ENCODE results near the gene CENPT.
A peak's percentile ranks its signal among the peaks of the same experiment; 100 is the strongest.

Gene CENPT

GRCh38 chr16:67805718-67806427, 41.6 kb downstream of the CENPT start:
- DNase-seq, result no peak

GRCh38 chr16:67804853-67805542, 42.5 kb downstream of the CENPT start:
- DNase-seq, result no peak

GRCh38 chr16:67803894-67804293, 43.6 kb downstream of the CENPT start:
- DNase-seq, result no peak

- peak; percentile 11 for DNase-seq
Measured at GRCh38 chr16:67801883-67802282, 45.6 kb downstream of the CENPT start.

GRCh38 chr16:67801241-67801640, 46.3 kb downstream of the CENPT start:
- no peak for DNase-seq

- DNase-seq, result no peak
Measured at GRCh38 chr16:67800338-67800926, 47.1 kb downstream of the CENPT start.

- DNase-seq, result no peak
Measured at GRCh38 chr16:67796099-67796718, 51.3 kb downstream of the CENPT start.

GRCh38 chr16:67790071-67790470, 57.4 kb downstream of the CENPT start:
- no peak for DNase-seq

GRCh38 chr16:67786491-67786890, 61.0 kb downstream of the CENPT start:
- no peak for DNase-seq

GRCh38 chr16:67783353-67783725, 64.2 kb downstream of the CENPT start:
- DNase-seq, result no peak

- no peak for DNase-seq
Measured at GRCh38 chr16:67782567-67783352, 64.7 kb downstream of the CENPT start.

GRCh38 chr16:67781565-67781921, 66.0 kb downstream of the CENPT start:
- no peak for DNase-seq

- DNase-seq, result no peak
Measured at GRCh38 chr16:67780847-67781564, 66.5 kb downstream of the CENPT start.

GRCh38 chr16:67779256-67780014, 68.1 kb downstream of the CENPT start:
- DNase-seq, result no peak

Data from stimulated activated CD4-positive, alpha-beta T cell treated with anti-CD3 and anti-CD28 coated beads, Interleukin-4, amount 100 ng/mL, for 24 hours (primary cell).